Measurements from ENCODE around the gene ZNF234. TPM values are rescaled to one million over a fixed set of nuclear protein-coding genes. Genes with fewer than 3 reads are reported as not detected.
"Not testable (repeated sequence)": the region's sequence is repeated elsewhere in the genome, so short reads cannot be mapped to it uniquely, and the experiment has no call there.

The ZNF234 gene
- 1 to 10 TPM; 2.7 to 7.4 (median 6.1) TPM for polyA plus RNA-seq

- peaks cover 0 to 10% (median 1%) of the 10 kb centered on the region in 6 donors for H3K9me3 Mint-ChIP-seq
- H3K4me3 Mint-ChIP-seq = peak within 1 kb of the TSS; percentile 89 to 96 (median 95)
- peak; percentile 66 to 74 (median 71) for DNase-seq
- H3K27me3 Mint-ChIP-seq (ENCODE audit: low read depth in 3 of 3) = peaks cover 0 to 2% (median 0%) of the 10 kb centered on the region in 3 donors
- peaks cover 18 to 37% of the 10 kb centered on the region in 2 donors for H3K4me1 Mint-ChIP-seq
- H3K27ac Mint-ChIP-seq = peak within 1 kb of the TSS; percentile 85 to 93 (median 91)
- peaks cover 20 to 32% (median 26%) of the 10 kb centered on the region in 3 donors for H3K36me3 Mint-ChIP-seq
Observed at GRCh38 chr19:44141191-44142058, at the start of gene ZNF234. Gene ZNF234, plus strand, starts transcription at chr19:44141554. Its CDS starts 3,079 bp downstream, at chr19:44144633.

GRCh38 chr19:44092108-44092507 lies 49.2 kb upstream of the ZNF234 start:
- Mint-ChIP-seq H3K27me3 (ENCODE audit: low read depth in 3 of 3) (peaks cover 0 to 5% (median 3%) of the 10 kb centered on the region in 3 donors), H3K4me3 (peak overlapping the region in 1 of 5 donors; percentile 62), H3K27ac (no peak overlapping the region), H3K36me3 (peaks cover 10 to 16% (median 11%) of the 10 kb centered on the region in 3 donors), H3K4me1 (peaks cover 21 to 27% of the 10 kb centered on the region in 2 donors), H3K9me3 (no peaks in the 10 kb centered on the region)
- DNase-seq = no peak

- H3K27me3 Mint-ChIP-seq (ENCODE audit: low read depth in 3 of 3) = peaks cover 0 to 5% (median 3%) of the 10 kb centered on the region in 3 donors
- no peaks in the 10 kb centered on the region for H3K9me3 Mint-ChIP-seq
- peak; percentile 78 to 83 (median 82) for DNase-seq
- H3K27ac Mint-ChIP-seq = peak within 1 kb of the TSS; percentile 82 to 95 (median 92)
- H3K36me3 Mint-ChIP-seq = peaks cover 14 to 21% (median 19%) of the 10 kb centered on the region in 3 donors
- peak within 1 kb of the TSS; percentile 98 to 99 (median 98) for H3K4me3 Mint-ChIP-seq
- peaks cover 29 to 42% of the 10 kb centered on the region in 2 donors for H3K4me1 Mint-ChIP-seq
Observed at GRCh38 chr19:44093931-44094765, 47.2 kb upstream of the ZNF234 start, which contains the start of gene ZNF224. Gene ZNF224, plus strand, starts transcription at chr19:44094361. Its CDS starts 3,513 bp downstream, at chr19:44097874.

- Mint-ChIP-seq H3K36me3 (peaks cover 52 to 66% (median 64%) of the 10 kb centered on the region in 3 donors), H3K4me3 (no peak overlapping the region), H3K9me3 (peaks cover 33 to 76% (median 65%) of the 10 kb centered on the region in 6 donors), H3K27ac (no peak overlapping the region), H3K4me1 (peaks cover 10 to 15% of the 10 kb centered on the region in 2 donors), H3K27me3 (ENCODE audit: low read depth in 3 of 3) (peaks cover 0 to 2% (median 0%) of the 10 kb centered on the region in 3 donors)
- no peak for DNase-seq
Observed at GRCh38 chr19:44107751-44108150, 33.6 kb upstream of the ZNF234 start.

GRCh38 chr19:44109458-44109857 lies 31.9 kb upstream of the ZNF234 start:
- H3K36me3 Mint-ChIP-seq = peaks cover 35 to 49% (median 47%) of the 10 kb centered on the region in 3 donors
- H3K4me1 Mint-ChIP-seq = peaks cover 24 to 30% of the 10 kb centered on the region in 2 donors
- H3K9me3 Mint-ChIP-seq = peaks cover 27 to 68% (median 57%) of the 10 kb centered on the region in 6 donors
- DNase-seq = no peak
- H3K4me3 Mint-ChIP-seq = no peak overlapping the region
- H3K27ac Mint-ChIP-seq = no peak overlapping the region
- peaks cover 0 to 2% (median 0%) of the 10 kb centered on the region in 3 donors for H3K27me3 Mint-ChIP-seq (ENCODE audit: low read depth in 3 of 3)

- peaks cover 0 to 2% (median 0%) of the 10 kb centered on the region in 3 donors for H3K27me3 Mint-ChIP-seq (ENCODE audit: low read depth in 3 of 3)
- peaks cover 12 to 48% (median 41%) of the 10 kb centered on the region in 6 donors for H3K9me3 Mint-ChIP-seq
- no peak for DNase-seq
- peak overlapping the region; percentile 44 to 100 (median 100) for H3K4me3 Mint-ChIP-seq
- peaks cover 16 to 32% (median 23%) of the 10 kb centered on the region in 3 donors for H3K36me3 Mint-ChIP-seq
- peak overlapping the region in 3 of 6 donors; percentile 12 to 22 (median 21) for H3K27ac Mint-ChIP-seq
- peaks cover 32 to 42% of the 10 kb centered on the region in 2 donors for H3K4me1 Mint-ChIP-seq
Observed at GRCh38 chr19:44111910-44112463, 29.4 kb upstream of the ZNF234 start.

GRCh38 chr19:44112802-44113137 lies 28.6 kb upstream of the ZNF234 start:
- Mint-ChIP-seq H3K4me3 (peak overlapping the region; percentile 100), H3K36me3 (peaks cover 14 to 30% (median 20%) of the 10 kb centered on the region in 3 donors), H3K4me1 (peaks cover 32 to 42% of the 10 kb centered on the region in 2 donors), H3K27ac (peak overlapping the region; percentile 85 to 98 (median 94)), H3K9me3 (peaks cover 9 to 40% (median 33%) of the 10 kb centered on the region in 6 donors), H3K27me3 (ENCODE audit: low read depth in 3 of 3) (peaks cover 0 to 2% (median 0%) of the 10 kb centered on the region in 3 donors)
- DNase-seq = no peak

- Mint-ChIP-seq H3K27me3 (ENCODE audit: low read depth in 3 of 3) (no peaks in the 10 kb centered on the region), H3K27ac (peak within 1 kb of the TSS; percentile 85 to 98 (median 94)), H3K36me3 (peaks cover 13 to 28% (median 20%) of the 10 kb centered on the region in 3 donors), H3K9me3 (peaks cover 5 to 35% (median 28%) of the 10 kb centered on the region in 6 donors), H3K4me3 (peak within 1 kb of the TSS; percentile 100), H3K4me1 (peaks cover 32 to 42% of the 10 kb centered on the region in 2 donors)
- peak; percentile 87 to 90 (median 88) for DNase-seq
Observed at GRCh38 chr19:44113138-44113783, 28.1 kb upstream of the ZNF234 start, which contains the start of gene ZNF225. Gene ZNF225, plus strand, starts transcription at chr19:44113399. Its CDS starts 2,429 bp downstream, at chr19:44115828.

GRCh38 chr19:44113784-44114390 lies 27.5 kb upstream of the ZNF234 start:
- H3K4me3 Mint-ChIP-seq = peak overlapping the region; percentile 100
- DNase-seq = no peak
- H3K9me3 Mint-ChIP-seq = peaks cover 1 to 29% (median 25%) of the 10 kb centered on the region in 6 donors
- H3K27me3 Mint-ChIP-seq (ENCODE audit: low read depth in 3 of 3) = no peaks in the 10 kb centered on the region
- peak overlapping the region; percentile 85 to 98 (median 94) for H3K27ac Mint-ChIP-seq
- peaks cover 32 to 42% of the 10 kb centered on the region in 2 donors for H3K4me1 Mint-ChIP-seq
- H3K36me3 Mint-ChIP-seq = peaks cover 16 to 29% (median 24%) of the 10 kb centered on the region in 3 donors

GRCh38 chr19:44121162-44121561 lies 20.2 kb upstream of the ZNF234 start:
- Mint-ChIP-seq H3K9me3 (peaks cover 15 to 49% (median 26%) of the 10 kb centered on the region in 6 donors), H3K4me1 (peaks cover 3 to 26% of the 10 kb centered on the region in 2 donors), H3K36me3 (peaks cover 84 to 89% (median 85%) of the 10 kb centered on the region in 3 donors)
- not testable (repeated sequence) for H3K27me3 Mint-ChIP-seq (ENCODE audit: low read depth in 3 of 3); H3K27ac Mint-ChIP-seq; DNase-seq; H3K4me3 Mint-ChIP-seq

- Mint-ChIP-seq H3K27ac (no peak overlapping the region), H3K4me3 (no peak overlapping the region), H3K9me3 (peaks cover 25 to 49% (median 37%) of the 10 kb centered on the region in 6 donors), H3K36me3 (peaks cover 9 to 33% (median 32%) of the 10 kb centered on the region in 3 donors), H3K27me3 (ENCODE audit: low read depth in 3 of 3) (peaks cover 0 to 5% (median 3%) of the 10 kb centered on the region in 3 donors), H3K4me1 (no peaks in the 10 kb centered on the region)
- DNase-seq = no peak
Observed at GRCh38 chr19:44131955-44132354, 9.4 kb upstream of the ZNF234 start.

GRCh38 chr19:44142059-44142433 lies 692 bp downstream of the ZNF234 start:
- no peak for DNase-seq
- H3K9me3 Mint-ChIP-seq = peaks cover 0 to 7% (median 0%) of the 10 kb centered on the region in 6 donors
- H3K4me1 Mint-ChIP-seq = peaks cover 18 to 37% of the 10 kb centered on the region in 2 donors

More at GRCh38 chr19:44142059-44142433, 692 bp downstream of the ZNF234 start:
- H3K36me3 Mint-ChIP-seq = peaks cover 20 to 32% (median 26%) of the 10 kb centered on the region in 3 donors
- no peaks in the 10 kb centered on the region for H3K27me3 Mint-ChIP-seq (ENCODE audit: low read depth in 3 of 3)
- H3K27ac Mint-ChIP-seq = peak overlapping the region; percentile 85 to 93 (median 91)
- peak overlapping the region; percentile 89 to 96 (median 95) for H3K4me3 Mint-ChIP-seq
